ENCODE results near the gene PIK3R4. TPM values are rescaled to one million over a fixed set of nuclear protein-coding genes. Genes with fewer than 3 reads are reported as not detected.

Gene PIK3R4
- total RNA-seq, 4 donors from 2014 or later = 15.4 to 27.3 (median 24.0) TPM

DNA sequence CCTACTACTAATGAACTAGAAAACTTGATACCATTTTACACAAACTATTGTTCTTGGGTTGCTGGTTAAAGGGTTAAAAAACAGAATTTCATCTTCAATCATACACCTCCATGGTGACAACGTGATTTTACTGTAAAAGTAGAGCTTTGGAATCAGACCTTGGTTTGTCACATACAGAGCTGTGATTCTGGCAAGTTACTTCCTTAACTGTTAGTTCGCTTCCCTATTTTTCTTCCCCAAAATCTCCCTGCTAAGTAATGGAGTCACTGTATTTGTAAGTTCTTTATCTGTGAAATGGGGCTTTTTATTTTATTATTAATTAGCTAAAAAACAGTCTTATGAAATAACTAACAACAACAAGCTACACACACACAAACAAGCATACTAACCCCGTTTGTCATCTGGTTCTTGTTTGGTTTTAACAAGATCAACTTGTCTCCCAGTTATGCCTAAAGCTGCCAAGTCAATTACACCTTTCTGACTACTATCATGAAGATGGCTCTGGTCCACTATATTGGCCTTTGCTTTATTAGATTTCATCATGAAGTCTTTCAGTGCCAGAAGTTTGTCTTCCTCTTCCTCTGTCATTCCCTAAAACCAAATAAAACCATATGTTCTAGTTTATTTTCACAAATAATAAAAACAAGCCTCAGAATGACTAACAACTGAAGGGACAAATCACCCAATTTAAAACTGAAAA is 38.6 kb downstream of the PIK3R4 start:
- DNase-seq = no peak
- Histone ChIP-seq H3K4me1 (peaks cover 0 to 22% (median 0%) of the 10 kb centered on the region in 3 donors), H3K4me3 (no peak overlapping the region), H3K27me3 (no peaks in the 10 kb centered on the region), H3K9me3 (no peaks in the 10 kb centered on the region), H3K36me3 (peaks cover 0 to 47% (median 5%) of the 10 kb centered on the region in 3 donors), H3K27ac (no peak overlapping the region)
- no peak for TF ChIP-seq CTCF (IDR thresholded peaks at IDR 0.05)
- no peak for TF ChIP-seq POLR2A (IDR thresholded peaks at IDR 0.05)
- 74 to 77% methylated on average over 3 of the region's 3 CpGs for WGBS, 2 donors
- intact Hi-C loops (cut with DNase I) = no loop called here

- H3K4me3 ChIP-seq = no peak overlapping the region
- H3K4me1 ChIP-seq = peaks cover 0 to 6% (median 0%) of the 10 kb centered on the region in 3 donors
- TF ChIP-seq POLR2A (IDR thresholded peaks at IDR 0.05) (no peak), CTCF (IDR thresholded peaks at IDR 0.05) (no peak)
- H3K9me3 ChIP-seq = no peaks in the 10 kb centered on the region
- intact Hi-C loops (cut with DNase I) = no loop called here
- peaks cover 0 to 72% (median 9%) of the 10 kb centered on the region in 3 donors for H3K36me3 ChIP-seq
- WGBS, 2 donors = 59 to 86% methylated on average over 6 of the region's 6 CpGs
- DNase-seq = no peak
- H3K27ac ChIP-seq = no peak overlapping the region
- H3K27me3 ChIP-seq = no peaks in the 10 kb centered on the region
These were observed 41.1 kb downstream of the PIK3R4 start for GRCh38 chr3:130705501-130705900.

- no peak for TF ChIP-seq POLR2A (IDR thresholded peaks at IDR 0.05)
- TF ChIP-seq CTCF (IDR thresholded peaks at IDR 0.05) = no peak
- no peak overlapping the region for H3K4me3 ChIP-seq
- no peak overlapping the region for H3K27ac ChIP-seq
- 94 to 96% methylated on average over 3 of the region's 3 CpGs for WGBS, 2 donors
- H3K9me3 ChIP-seq = no peaks in the 10 kb centered on the region
- peaks cover 0 to 83% (median 9%) of the 10 kb centered on the region in 3 donors for H3K36me3 ChIP-seq
- no peaks in the 10 kb centered on the region for H3K27me3 ChIP-seq
- DNase-seq = no peak
- H3K4me1 ChIP-seq = peaks cover 0 to 6% (median 0%) of the 10 kb centered on the region in 3 donors
- intact Hi-C loops (cut with DNase I) = no loop called here
These were observed 43.6 kb downstream of the PIK3R4 start for GRCh38 chr3:130702985-130703384.

DNA sequence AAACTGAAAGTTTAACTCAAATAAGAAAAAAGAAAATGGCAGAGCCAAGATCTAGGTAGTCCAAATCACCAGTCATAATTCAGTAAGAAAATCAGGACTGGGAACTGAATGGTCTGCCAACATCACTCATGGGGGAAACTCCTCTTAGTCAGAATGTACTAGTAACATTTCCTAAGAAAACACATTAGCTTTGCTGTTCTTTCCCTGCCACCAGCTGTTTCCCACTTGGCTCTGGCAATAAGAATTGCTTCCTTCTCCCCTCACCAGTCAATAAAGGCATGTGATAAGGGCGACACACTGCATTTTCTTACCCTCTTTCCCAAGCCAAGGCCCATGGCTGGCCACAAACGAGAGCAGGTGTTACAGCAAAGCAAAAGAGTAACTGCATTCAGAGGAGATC is 46.1 kb downstream of the PIK3R4 start:
- DNase-seq = no peak
- Histone ChIP-seq H3K9me3 (no peaks in the 10 kb centered on the region), H3K36me3 (peaks cover 0 to 80% (median 9%) of the 10 kb centered on the region in 3 donors), H3K4me3 (no peak overlapping the region), H3K27me3 (no peaks in the 10 kb centered on the region), H3K4me1 (peaks cover 0 to 4% (median 0%) of the 10 kb centered on the region in 3 donors), H3K27ac (no peak overlapping the region)
- 60 to 85% methylated on average over 2 of the region's 2 CpGs for WGBS, 2 donors
- intact Hi-C loops (cut with DNase I) = no loop called here
- TF ChIP-seq CTCF (IDR thresholded peaks at IDR 0.05) = no peak

GRCh38 chr3:130699765-130700164 is 46.9 kb downstream of the PIK3R4 start:
- intact Hi-C loops (cut with DNase I) = no loop called here
- no peaks in the 10 kb centered on the region for H3K9me3 ChIP-seq
- peaks cover 0 to 79% (median 9%) of the 10 kb centered on the region in 3 donors for H3K36me3 ChIP-seq
- no peak overlapping the region for H3K4me3 ChIP-seq
- no peak for DNase-seq
- H3K27me3 ChIP-seq = no peaks in the 10 kb centered on the region
- H3K27ac ChIP-seq = no peak overlapping the region
- TF ChIP-seq POLR2A (IDR thresholded peaks at IDR 0.05) = no peak
- TF ChIP-seq CTCF (IDR thresholded peaks at IDR 0.05) = peak in 4 of 6 experiments; percentile 17 to 57 (median 34)
- H3K4me1 ChIP-seq = no peaks in the 10 kb centered on the region
